Transverse colon (tissue), 3 donors: Measurements from ENCODE around the gene PCDHAC1.

Experiments used
- CTCF ChIP-seq, 5 experiments: fragments of 200-600 bp in 3 of 5; fragments of 450-650 bp in 2 of 5; sonication (generic) in 3 of 5; IDR thresholded peaks; 1 replicate in 2 of 5; 2 replicates in 3 of 5; pipeline ENCODE4 v1.5.1; 2016 to 2017; ENCODE audit warnings: antibody characterized with exemption in 5 of 5, inconsistent platforms in 3 of 5, mild to moderate bottlenecking in 2 of 5, moderate library complexity in 1 of 5
- EP300 ChIP-seq: sonication (generic); formaldehyde crosslinking; IDR thresholded peaks from one replicate; pipeline ENCODE4 v1.6.1; 2017; ENCODE audit warnings: antibody characterized with exemption, low read depth

- TF ChIP-seq CTCF (IDR thresholded peaks at IDR 0.05) = no peak
- no peak for TF ChIP-seq EP300
These were observed 40.5 kb downstream of the PCDHAC1 start, which contains the start of gene PCDHAC2 for GRCh38 chr5:140966293-140967225.
